Fibroblast of mammary gland (primary cell): ENCODE results near the gene NRIP1.
"Not testable (repeated sequence)": the region's sequence is repeated elsewhere in the genome, so short reads cannot be mapped to it uniquely, and the experiment has no call there.

Source experiments
- DNase-seq: peaks from one replicate; pipeline ENCODE4 v3.0.0-alpha.2; 2010; ENCODE audit warnings: low read depth
- H3K4me3 ChIP-seq: 2 replicates; pipeline ENCODE4 v1.5.1; 2011; ENCODE audit warnings: low read depth, mild to moderate bottlenecking, low read length, moderate library complexity; ENCODE audit not compliant: control insufficient read depth
- TF ChIP-seq, protein P1 (sequence below): conservative IDR thresholded peaks from 2 replicates; pipeline ENCODE4 v1.5.1; 2011; ENCODE audit warnings: low read depth, low read length, inconsistent platforms; ENCODE audit not compliant: control insufficient read depth, insufficient read depth

NRIP1 gene

DNA sequence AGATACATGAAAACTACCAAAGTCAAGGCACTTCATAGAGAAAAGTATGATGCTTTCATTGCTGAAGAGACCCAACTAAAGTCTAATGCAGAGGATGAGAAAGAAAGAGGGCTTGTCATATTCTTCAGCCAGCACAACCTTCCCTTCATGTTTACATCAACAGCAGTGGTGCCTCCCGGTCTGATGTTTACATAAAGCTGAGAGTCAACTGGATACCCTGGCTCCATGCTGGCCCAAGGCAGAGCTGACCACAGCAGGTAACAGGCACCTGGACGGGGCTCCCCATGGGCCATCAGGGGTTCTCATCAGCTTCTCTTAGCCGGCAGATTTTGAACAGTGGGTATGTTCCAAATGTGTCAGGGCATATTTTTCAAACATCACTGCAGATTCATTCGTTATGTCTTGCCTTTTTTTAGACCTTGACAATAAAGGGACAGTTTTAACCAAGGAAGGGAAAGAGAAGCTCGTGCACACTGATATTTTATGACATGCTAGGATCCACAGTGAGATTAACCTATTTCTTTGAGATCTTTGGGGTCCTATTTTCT lies 117.1 kb downstream of the NRIP1 start:
- no peak overlapping the region for H3K4me3 ChIP-seq
- no peak for DNase-seq
- TF ChIP-seq, protein P1, sequence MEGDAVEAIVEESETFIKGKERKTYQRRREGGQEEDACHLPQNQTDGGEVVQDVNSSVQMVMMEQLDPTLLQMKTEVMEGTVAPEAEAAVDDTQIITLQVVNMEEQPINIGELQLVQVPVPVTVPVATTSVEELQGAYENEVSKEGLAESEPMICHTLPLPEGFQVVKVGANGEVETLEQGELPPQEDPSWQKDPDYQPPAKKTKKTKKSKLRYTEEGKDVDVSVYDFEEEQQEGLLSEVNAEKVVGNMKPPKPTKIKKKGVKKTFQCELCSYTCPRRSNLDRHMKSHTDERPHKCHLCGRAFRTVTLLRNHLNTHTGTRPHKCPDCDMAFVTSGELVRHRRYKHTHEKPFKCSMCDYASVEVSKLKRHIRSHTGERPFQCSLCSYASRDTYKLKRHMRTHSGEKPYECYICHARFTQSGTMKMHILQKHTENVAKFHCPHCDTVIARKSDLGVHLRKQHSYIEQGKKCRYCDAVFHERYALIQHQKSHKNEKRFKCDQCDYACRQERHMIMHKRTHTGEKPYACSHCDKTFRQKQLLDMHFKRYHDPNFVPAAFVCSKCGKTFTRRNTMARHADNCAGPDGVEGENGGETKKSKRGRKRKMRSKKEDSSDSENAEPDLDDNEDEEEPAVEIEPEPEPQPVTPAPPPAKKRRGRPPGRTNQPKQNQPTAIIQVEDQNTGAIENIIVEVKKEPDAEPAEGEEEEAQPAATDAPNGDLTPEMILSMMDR = no peak

GRCh38 chr21:14945176-14945575 lies 119.6 kb downstream of the NRIP1 start:
- TF ChIP-seq, protein P1 = no peak
- no peak for DNase-seq

GRCh38 chr21:14943616-14944015 lies 121.2 kb downstream of the NRIP1 start:
- DNase-seq = no peak
- no peak overlapping the region for H3K4me3 ChIP-seq
- TF ChIP-seq, protein P1 = no peak

More at GRCh38 chr21:14945176-14945575, 119.6 kb downstream of the NRIP1 start:
- H3K4me3 ChIP-seq = no peak overlapping the region

DNA sequence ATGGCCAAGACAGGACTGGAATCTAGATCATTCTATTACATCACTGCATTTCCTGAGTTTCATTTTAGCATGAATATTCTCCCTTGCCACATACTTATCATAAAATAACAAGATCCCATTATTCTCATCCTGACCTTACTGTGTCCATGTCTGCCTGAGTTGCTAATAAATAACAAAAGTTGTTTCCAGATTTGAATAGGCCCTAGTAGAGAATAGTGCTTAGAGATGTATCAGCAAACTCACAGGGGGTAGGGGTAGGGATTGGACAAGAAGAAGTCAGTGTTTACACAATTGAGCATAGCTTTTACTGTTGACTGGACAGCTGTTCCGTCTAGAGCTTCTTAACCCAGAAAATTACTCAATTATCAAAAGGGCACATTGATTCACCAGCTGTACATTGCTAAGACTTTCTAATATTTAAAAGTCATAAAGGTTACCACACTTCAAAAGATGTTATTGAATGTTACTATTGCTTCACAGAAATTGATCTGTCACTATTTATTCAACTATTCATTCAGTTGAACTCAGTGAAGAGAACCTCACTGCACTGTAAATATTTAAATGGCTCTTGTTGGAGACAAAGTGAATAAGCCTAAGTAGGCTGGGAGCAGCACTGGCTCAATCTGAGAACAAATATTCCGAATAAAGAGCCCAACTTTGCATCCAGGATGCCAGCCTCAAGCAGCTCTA lies 121.9 kb downstream of the NRIP1 start:
- H3K4me3 ChIP-seq = no peak overlapping the region
- peak; percentile 24 for DNase-seq
- TF ChIP-seq, protein P1 = no peak

GRCh38 chr21:14927324-14927723 lies 137.5 kb downstream of the NRIP1 start:
- DNase-seq, H3K4me3 ChIP-seq: not testable (repeated sequence)

GRCh38 chr21:14926186-14926585 lies 138.6 kb downstream of the NRIP1 start:
- DNase-seq = peak; percentile 2
- TF ChIP-seq, protein P1 = no peak
- H3K4me3 ChIP-seq = no peak overlapping the region

DNA sequence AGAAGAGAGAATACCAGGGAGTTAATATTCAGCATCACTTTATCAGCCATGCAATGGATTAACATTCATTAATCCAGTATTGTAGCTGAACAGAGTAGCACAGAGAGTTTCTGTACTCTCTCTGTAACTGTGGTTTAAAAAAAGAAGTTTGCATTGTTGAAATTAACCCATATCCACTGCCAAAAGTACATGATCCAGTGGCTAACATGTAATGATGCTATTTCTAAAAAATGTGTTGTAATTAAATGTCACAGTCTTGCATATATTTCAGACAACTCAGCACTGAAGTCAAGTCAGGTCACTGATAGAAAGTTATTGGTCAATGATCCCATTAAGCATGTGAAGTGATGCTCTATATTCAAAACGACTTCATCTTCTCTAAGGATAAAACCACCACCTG lies 141.3 kb downstream of the NRIP1 start:
- TF ChIP-seq, protein P1 = no peak
- peak; percentile 50 for DNase-seq
- no peak overlapping the region for H3K4me3 ChIP-seq
